Parathyroid adenoma (tissue), 2 donors: Measurements from ENCODE around the gene RCOR1.

Experiments
- H2AFZ ChIP-seq: fragments of 300-600 bp; sonication (generic); one replicate; pipeline ENCODE4 v1.7.0; 2017; ENCODE audit warnings: antibody characterized with exemption, mild to moderate bottlenecking
- H3K27ac ChIP-seq: fragments of 300-600 bp; sonication (generic); one replicate; pipeline ENCODE4 v1.7.0; 2017
- H3K27me3 ChIP-seq: fragments of 300-600 bp; sonication (generic); one replicate; pipeline ENCODE4 v1.7.0; 2017; ENCODE audit warnings: low read length; ENCODE audit not compliant: control insufficient read depth, insufficient read depth
- H3K36me3 ChIP-seq: fragments of 300-600 bp; sonication (generic); one replicate; pipeline ENCODE4 v1.7.0; 2017; ENCODE audit warnings: low read length; ENCODE audit not compliant: control insufficient read depth, insufficient read depth
- H3K4me1 ChIP-seq: fragments of 300-600 bp; sonication (generic); one replicate; pipeline ENCODE4 v1.7.0; 2017; ENCODE audit warnings: control low read depth
- H3K4me2 ChIP-seq: fragments of 300-600 bp; sonication (generic); one replicate; pipeline ENCODE4 v1.7.0; 2017; ENCODE audit warnings: low read length
- H3K4me3 ChIP-seq: fragments of 300-600 bp; sonication (generic); one replicate; pipeline ENCODE4 v1.7.0; 2017; ENCODE audit warnings: low read depth, low read length
- H3K79me2 ChIP-seq: fragments of 300-600 bp; sonication (generic); one replicate; pipeline ENCODE4 v1.7.0; 2017; ENCODE audit warnings: control low read depth
- H3K9ac ChIP-seq: fragments of 300-600 bp; sonication (generic); one replicate; pipeline ENCODE4 v1.7.0; 2017; ENCODE audit warnings: mild to moderate bottlenecking
- H3K9me3 ChIP-seq: fragments of 300-600 bp; sonication (generic); one replicate; pipeline ENCODE4 v1.7.0; 2017; ENCODE audit warnings: low read length; ENCODE audit not compliant: control insufficient read depth
- CTCF ChIP-seq: fragments of 300-600 bp; sonication (generic); IDR thresholded peaks from one replicate; pipeline ENCODE4 v1.7.0; 2017; ENCODE audit warnings: antibody characterized with exemption, mild to moderate bottlenecking
- donor health status: primary hyperparathyroidism.

The RCOR1 gene

DNA sequence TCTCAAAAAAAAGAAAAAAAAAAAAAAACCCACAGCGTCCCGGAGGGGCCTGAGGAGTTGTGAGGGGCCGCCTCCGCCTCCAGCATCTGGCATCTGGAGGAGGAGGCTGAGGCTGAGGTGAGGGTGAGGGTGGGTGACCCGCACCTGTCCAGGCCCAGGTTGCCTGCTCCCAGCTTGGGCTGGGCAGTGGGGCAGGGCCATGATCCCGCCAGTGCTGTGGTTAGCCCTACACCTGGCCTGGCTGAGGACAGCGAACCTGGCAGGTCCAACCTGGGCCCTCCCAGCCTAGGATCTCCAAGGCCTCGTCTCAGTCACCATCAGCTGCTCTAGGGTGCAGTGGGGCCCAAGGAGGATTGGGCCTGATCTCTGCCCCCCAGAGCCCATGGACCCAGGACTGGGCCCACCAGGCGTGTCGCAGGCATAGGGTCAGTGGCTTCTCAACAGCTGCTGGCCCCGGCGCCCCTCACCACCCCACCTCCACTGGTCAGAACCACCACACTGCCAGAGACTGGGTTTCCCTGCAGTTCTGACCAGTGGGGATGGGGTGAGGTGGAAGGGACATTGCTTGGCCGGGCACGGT, 36.3 kb upstream of the RCOR1 start:
- Histone ChIP-seq H2AFZ (no peak overlapping the region), H3K27ac (no peak overlapping the region), H3K9ac (no peak overlapping the region), H3K27me3 (no peaks in the 10 kb centered on the region), H3K4me1 (no peaks in the 10 kb centered on the region), H3K4me2 (no peak overlapping the region), H3K79me2 (no peaks in the 10 kb centered on the region), H3K36me3 (no peaks in the 10 kb centered on the region), H3K9me3 (no peaks in the 10 kb centered on the region), H3K4me3 (no peak overlapping the region)
- TF ChIP-seq CTCF, result no peak

DNA sequence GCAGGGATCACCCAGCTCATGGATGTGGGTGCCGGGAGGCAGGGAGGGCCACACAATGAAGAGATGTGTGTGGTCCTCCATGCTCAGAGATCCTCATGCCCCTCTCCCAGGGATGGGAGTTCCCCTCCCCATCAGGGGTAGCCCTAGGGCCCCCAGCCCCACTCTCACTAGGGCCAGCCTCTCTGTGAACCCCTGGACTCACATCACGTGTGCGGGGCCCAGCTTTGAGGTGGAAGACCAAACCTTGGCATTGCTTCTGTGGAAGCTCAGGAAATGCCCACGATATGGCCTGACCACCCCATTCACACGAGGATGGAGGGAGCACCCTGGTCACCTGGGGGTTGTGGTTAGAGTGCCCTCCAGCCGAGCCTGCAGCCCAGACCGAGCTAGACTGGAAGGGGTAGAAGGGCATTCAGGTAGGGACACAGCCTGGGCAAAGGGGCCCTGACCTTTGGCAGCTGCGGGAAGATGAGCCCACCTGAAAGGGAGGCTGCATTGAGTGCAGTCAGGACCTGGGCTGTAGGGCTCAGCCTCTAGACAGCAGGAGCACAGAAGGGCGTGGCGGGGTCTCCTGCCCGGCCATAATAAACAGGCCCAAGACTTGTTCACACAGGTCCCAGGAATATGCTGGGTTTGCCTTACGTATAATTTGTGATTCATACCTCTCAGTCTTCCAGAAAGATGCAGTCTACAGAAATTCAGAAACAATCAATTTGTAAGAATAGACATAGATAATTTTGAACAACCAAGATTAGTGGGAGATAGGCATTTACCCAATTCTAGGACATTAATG, 34.8 kb upstream of the RCOR1 start:
- no peak overlapping the region for H3K9ac ChIP-seq
- no peaks in the 10 kb centered on the region for H3K79me2 ChIP-seq
- no peaks in the 10 kb centered on the region for H3K27me3 ChIP-seq

DNA sequence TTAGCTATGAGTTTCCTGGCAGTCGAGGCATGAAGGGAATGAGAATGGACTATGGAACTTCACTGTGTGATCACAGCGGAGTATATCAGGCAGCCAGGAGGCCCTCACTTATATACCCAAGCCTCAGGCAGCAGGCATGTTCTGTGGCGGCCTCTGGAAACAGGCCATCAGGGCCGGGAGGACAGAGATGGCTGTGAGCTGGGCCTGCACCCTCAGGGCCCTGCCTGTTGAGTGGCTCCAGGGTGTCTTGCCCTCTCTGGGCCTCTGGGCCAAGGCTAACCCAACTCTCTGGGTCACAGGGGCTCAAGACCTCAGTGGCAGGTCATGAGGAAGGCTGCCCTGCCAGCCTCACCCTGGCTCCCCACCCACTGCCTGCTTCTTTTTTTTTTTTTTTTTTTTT, 33.9 kb upstream of the RCOR1 start:
- H3K4me3 ChIP-seq, result no peak overlapping the region
- H3K9ac ChIP-seq, result no peak overlapping the region
- no peaks in the 10 kb centered on the region for H3K4me1 ChIP-seq
- no peaks in the 10 kb centered on the region for H3K27me3 ChIP-seq
- H3K79me2 ChIP-seq, result no peaks in the 10 kb centered on the region
- H2AFZ ChIP-seq, result no peak overlapping the region
- H3K27ac ChIP-seq, result no peak overlapping the region
- no peak for TF ChIP-seq CTCF
- H3K9me3 ChIP-seq, result no peaks in the 10 kb centered on the region
- H3K4me2 ChIP-seq, result no peak overlapping the region
- H3K36me3 ChIP-seq, result no peaks in the 10 kb centered on the region

More for the DNA sequence above, 34.8 kb upstream of the RCOR1 start:
- TF ChIP-seq CTCF, result no peak
- no peak overlapping the region for H2AFZ ChIP-seq
- no peaks in the 10 kb centered on the region for H3K36me3 ChIP-seq
- H3K4me3 ChIP-seq, result no peak overlapping the region
- H3K9me3 ChIP-seq, result no peaks in the 10 kb centered on the region
- no peak overlapping the region for H3K27ac ChIP-seq
- H3K4me2 ChIP-seq, result no peak overlapping the region
- no peaks in the 10 kb centered on the region for H3K4me1 ChIP-seq

- Histone ChIP-seq H3K9me3 (no peaks in the 10 kb centered on the region), H3K27me3 (no peaks in the 10 kb centered on the region), H3K9ac (no peak overlapping the region), H3K79me2 (no peaks in the 10 kb centered on the region), H3K36me3 (no peaks in the 10 kb centered on the region), H3K27ac (no peak overlapping the region), H2AFZ (no peak overlapping the region), H3K4me3 (no peak overlapping the region), H3K4me2 (no peak overlapping the region), H3K4me1 (no peaks in the 10 kb centered on the region)
- TF ChIP-seq CTCF, result no peak
Measured at GRCh38 chr14:102560458-102561261, 31.8 kb upstream of the RCOR1 start.
